ENCODE results near the gene GAS6.
"Not testable (repeated sequence)": the region's sequence is repeated elsewhere in the genome, so short reads cannot be mapped to it uniquely, and the experiment has no call there.

- not testable (repeated sequence) for TF ChIP-seq CTCF (IDR thresholded peaks at IDR 0.05; ENCODE audit: borderline replicate concordance, extremely low read depth, low read length, poor library complexity, severe bottlenecking); EZH2 (IDR thresholded peaks at IDR 0.05; ENCODE audit: borderline replicate concordance, low read depth, low read length, severe bottlenecking)
These were observed 33.4 kb downstream of the GAS6 start for GRCh38 chr13:113830426-113830950.

All from DND-41 (cell line).